HepG2 (cell line): Measurements from ENCODE around the gene HS3ST5. TPM values are rescaled to one million over a fixed set of nuclear protein-coding genes. Genes with fewer than 3 reads are reported as not detected.

Source experiments
- CREM ChIP-seq, 2 experiments: sonication (generic) in 1 of 2; formaldehyde crosslinking in 1 of 2; IDR thresholded peaks; 2 replicates each; pipeline versions ENCODE4 v1.4.0 to v1.6.1; 2016 to 2020; ENCODE audit warnings: antibody characterized with exemption in 1 of 2, mild to moderate bottlenecking in 1 of 2, missing genetic modification reagents in 1 of 2
- EP300 ChIP-seq, 3 experiments: sonication (generic) in 1 of 3; formaldehyde crosslinking in 1 of 3; IDR thresholded peaks; 2 replicates each; pipeline versions ENCODE4 v1.5.1 to v1.6.1; 2011 to 2020; ENCODE audit warnings: low read depth in 2 of 3, low read length in 2 of 3, borderline replicate concordance in 1 of 3, improper control_type of control experiment in 1 of 3, mild to moderate bottlenecking in 1 of 3, missing genetic modification reagents in 1 of 3, moderate library complexity in 1 of 3
- FOXP1 ChIP-seq, 2 experiments: fragments of 450-650 bp in 1 of 2; IDR thresholded peaks; 2 replicates each; pipeline ENCODE4 v1.6.1; 2017 to 2018; ENCODE audit warnings: antibody characterized with exemption in 1 of 2
- GABPA ChIP-seq, 2 experiments: IDR thresholded peaks; 2 replicates each; pipeline ENCODE4 v1.6.1; 2011 to 2016; ENCODE audit warnings: low read depth in 2 of 2, low read length in 1 of 2, missing biosample characterization in 1 of 2, missing genetic modification characterization in 1 of 2
- GFI1 ChIP-seq: sonication (generic); formaldehyde crosslinking; IDR thresholded peaks from 2 replicates; pipeline ENCODE4 v1.5.0; 2020; ENCODE audit warnings: missing genetic modification reagents, mild to moderate bottlenecking, borderline replicate concordance
- GRHL1 ChIP-seq: sonication (generic); formaldehyde crosslinking; conservative IDR thresholded peaks from 2 replicates; pipeline ENCODE4 v1.8.0; 2022; ENCODE audit warnings: missing genetic modification reagents
- NFYC ChIP-seq: IDR thresholded peaks from 2 replicates; pipeline ENCODE4 v1.6.1; 2016; ENCODE audit warnings: missing genetic modification reagents, missing compliant biosample characterization
- TAF15 ChIP-seq: fragments of 200-400 bp; formaldehyde crosslinking; IDR thresholded peaks from one replicate; pipeline ENCODE4 v1.6.1; 2018; ENCODE audit warnings: mild to moderate bottlenecking, low read depth, low read length; ENCODE audit not compliant: poor library complexity, severe bottlenecking
- ZFAT ChIP-seq: sonication (generic); formaldehyde crosslinking; conservative IDR thresholded peaks from 2 replicates; pipeline ENCODE4 v1.8.1; 2023; ENCODE audit warnings: missing genetic modification reagents, inconsistent platforms
- ZKSCAN1 ChIP-seq: fragments of 150-350 bp; IDR thresholded peaks from 2 replicates; pipeline ENCODE4 v1.6.1; 2014; ENCODE audit warnings: low read length
- ZNF232 ChIP-seq: sonication (generic); formaldehyde crosslinking; IDR thresholded peaks from 2 replicates; pipeline ENCODE4 v1.4.0; 2020; ENCODE audit warnings: missing genetic modification reagents, borderline replicate concordance
- ZNF234 ChIP-seq: sonication (generic); formaldehyde crosslinking; conservative IDR thresholded peaks from 2 replicates; pipeline ENCODE4 v1.5.1; 2020; ENCODE audit warnings: mild to moderate bottlenecking, missing genetic modification reagents
- ZNF34 ChIP-seq: sonication (generic); formaldehyde crosslinking; IDR thresholded peaks from 2 replicates; pipeline ENCODE4 v1.4.0; 2020; ENCODE audit warnings: mild to moderate bottlenecking, missing genetic modification reagents, borderline replicate concordance
- ZNF350 ChIP-seq: sonication (generic); formaldehyde crosslinking; IDR thresholded peaks from 2 replicates; pipeline ENCODE4 v1.4.0; 2020; ENCODE audit warnings: mild to moderate bottlenecking, low read depth, missing genetic modification reagents, borderline replicate concordance
- ZNF619 ChIP-seq: sonication (generic); formaldehyde crosslinking; IDR thresholded peaks from 2 replicates; pipeline ENCODE4 v1.4.0; 2020; ENCODE audit warnings: mild to moderate bottlenecking, missing genetic modification reagents
- ZSCAN12 ChIP-seq: sonication (generic); formaldehyde crosslinking; IDR thresholded peaks from 2 replicates; pipeline ENCODE4 v1.9.0; 2021; ENCODE audit warnings: mild to moderate bottlenecking, missing genetic modification reagents
- polyA plus RNA-seq, 8 experiments: library from polyadenylated mRNA; depleted of rRNA in 3 of 8; stranded (reverse) in 7 of 8; unstranded in 1 of 8; fragments of >200 nt; fragmentation: Illumina TruSeq in 4 of 8; extraction: Trizol in 4 of 8; gene quantifications; 2 replicates each; pipeline versions ENCODE4 v1.2.1 to v1.2.3, GENCODE V29; 2011 to 2016; ENCODE audit warnings: low read depth in 4 of 8, missing spikeins in 1 of 8, mixed read lengths in 1 of 8; ENCODE audit not compliant: insufficient read depth in 1 of 8
- total RNA-seq, 5 experiments: library from RNA; depleted of rRNA; stranded (reverse); fragments of >200 nt; fragmentation: Illumina TruSeq; extraction: Trizol; gene quantifications; 2 replicates each; pipeline ENCODE4 v1.2.3, GENCODE V29; 2016; ENCODE audit warnings: low read depth in 1 of 5
- TF ChIP-seq, protein P1 (sequence below): sonication (generic); formaldehyde crosslinking; IDR thresholded peaks from 2 replicates; pipeline ENCODE4 v1.5.0; 2020; ENCODE audit warnings: missing genetic modification reagents
- TF ChIP-seq, protein P2 (sequence below): sonication (generic); formaldehyde crosslinking; IDR thresholded peaks from 2 replicates; pipeline ENCODE4; 2020; ENCODE audit warnings: missing genetic modification reagents, mild to moderate bottlenecking, borderline replicate concordance
- TF ChIP-seq, protein P3 (sequence below): sonication (generic); formaldehyde crosslinking; IDR thresholded peaks from 2 replicates; pipeline ENCODE4 v1.8.1; 2023; ENCODE audit warnings: mild to moderate bottlenecking, missing genetic modification reagents, borderline replicate concordance

Gene HS3ST5
- total and polyA plus RNA-seq, 2 of the 13 experiments (the other 11 are each of a cell fraction or from before 2014, with no cell fraction given), result 1.1 to 1.6 TPM

- TF ChIP-seq ZKSCAN1 (no peak), ZNF34 (no peak), ZNF350 (CRISPR knock-in tag) (no peak), ZNF232 (CRISPR knock-in tag) (no peak), GABPA (IDR thresholded peaks at IDR 0.05; ENCODE audit: low read depth, low read length) (no peak), GABPA (CRISPR knock-in tag; IDR thresholded peaks at IDR 0.05; ENCODE audit: low read depth) (peak; percentile 24; the same call in 1 of the 2 replicates), FOXP1 (IDR thresholded peaks at IDR 0.05) (peak; percentile 84), FOXP1 (CRISPR knock-in tag; IDR thresholded peaks at IDR 0.05) (0 out of 2 replicates have a peak, but pooled peaks have one; percentile 73), ZFAT (no peak), EP300 (IDR thresholded peaks at IDR 0.05; ENCODE audit: low read depth in 2 of 2, low read length in 2 of 2) (peak; percentile 38 to 88; a peak in 3 of 4 replicates), EP300 (CRISPR knock-in tag; IDR thresholded peaks at IDR 0.05; ENCODE audit: borderline replicate concordance) (peak; percentile 87), ZNF619 (no peak), CREM (IDR thresholded peaks at IDR 0.05) (peak; percentile 82), CREM (CRISPR knock-in tag; IDR thresholded peaks at IDR 0.05) (no peak), GRHL1 (CRISPR knock-in tag) (no peak), ZSCAN12 (CRISPR knock-in tag) (no peak), NFYC (CRISPR knock-in tag) (0 out of 2 replicates have a peak, but pooled peaks have one; percentile 16), TAF15 (no peak), ZNF234 (no peak), GFI1 (CRISPR knock-in tag) (0 out of 2 replicates have a peak, but pooled peaks have one; percentile 68)
- TF ChIP-seq, protein P1, sequence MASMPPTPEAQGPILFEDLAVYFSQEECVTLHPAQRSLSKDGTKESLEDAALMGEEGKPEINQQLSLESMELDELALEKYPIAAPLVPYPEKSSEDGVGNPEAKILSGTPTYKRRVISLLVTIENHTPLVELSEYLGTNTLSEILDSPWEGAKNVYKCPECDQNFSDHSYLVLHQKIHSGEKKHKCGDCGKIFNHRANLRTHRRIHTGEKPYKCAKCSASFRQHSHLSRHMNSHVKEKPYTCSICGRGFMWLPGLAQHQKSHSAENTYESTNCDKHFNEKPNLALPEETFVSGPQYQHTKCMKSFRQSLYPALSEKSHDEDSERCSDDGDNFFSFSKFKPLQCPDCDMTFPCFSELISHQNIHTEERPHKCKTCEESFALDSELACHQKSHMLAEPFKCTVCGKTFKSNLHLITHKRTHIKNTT (CRISPR knock-in tag), result no peak
- TF ChIP-seq, protein P2, sequence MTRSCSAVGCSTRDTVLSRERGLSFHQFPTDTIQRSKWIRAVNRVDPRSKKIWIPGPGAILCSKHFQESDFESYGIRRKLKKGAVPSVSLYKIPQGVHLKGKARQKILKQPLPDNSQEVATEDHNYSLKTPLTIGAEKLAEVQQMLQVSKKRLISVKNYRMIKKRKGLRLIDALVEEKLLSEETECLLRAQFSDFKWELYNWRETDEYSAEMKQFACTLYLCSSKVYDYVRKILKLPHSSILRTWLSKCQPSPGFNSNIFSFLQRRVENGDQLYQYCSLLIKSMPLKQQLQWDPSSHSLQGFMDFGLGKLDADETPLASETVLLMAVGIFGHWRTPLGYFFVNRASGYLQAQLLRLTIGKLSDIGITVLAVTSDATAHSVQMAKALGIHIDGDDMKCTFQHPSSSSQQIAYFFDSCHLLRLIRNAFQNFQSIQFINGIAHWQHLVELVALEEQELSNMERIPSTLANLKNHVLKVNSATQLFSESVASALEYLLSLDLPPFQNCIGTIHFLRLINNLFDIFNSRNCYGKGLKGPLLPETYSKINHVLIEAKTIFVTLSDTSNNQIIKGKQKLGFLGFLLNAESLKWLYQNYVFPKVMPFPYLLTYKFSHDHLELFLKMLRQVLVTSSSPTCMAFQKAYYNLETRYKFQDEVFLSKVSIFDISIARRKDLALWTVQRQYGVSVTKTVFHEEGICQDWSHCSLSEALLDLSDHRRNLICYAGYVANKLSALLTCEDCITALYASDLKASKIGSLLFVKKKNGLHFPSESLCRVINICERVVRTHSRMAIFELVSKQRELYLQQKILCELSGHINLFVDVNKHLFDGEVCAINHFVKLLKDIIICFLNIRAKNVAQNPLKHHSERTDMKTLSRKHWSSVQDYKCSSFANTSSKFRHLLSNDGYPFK (CRISPR knock-in tag), result no peak
- TF ChIP-seq, protein P3, sequence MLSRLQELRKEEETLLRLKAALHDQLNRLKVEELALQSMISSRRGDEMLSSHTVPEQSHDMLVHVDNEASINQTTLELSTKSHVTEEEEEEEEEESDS (CRISPR knock-in tag), result no peak
Observed at GRCh38 chr6:114144887-114145851, 197.7 kb downstream of the HS3ST5 start (continued).
